GM13976 (cell line): ENCODE data around the gene PIP4P1.

Experiments used
- DNase-seq: peaks from one replicate; pipeline ENCODE4 v3.0.0; 2012; ENCODE audit warnings: low spot score
- CTCF ChIP-seq: IDR thresholded peaks from 2 replicates; pipeline ENCODE4 v1.5.1; 2012; ENCODE audit warnings: borderline replicate concordance, mild to moderate bottlenecking; ENCODE audit not compliant: insufficient read depth; ENCODE audit errors: extremely low read depth, missing control alignments, control extremely low read depth
- in situ Hi-C: fragments of 300-500 bp; cut with MboI; formaldehyde crosslinking; loops from one replicate; pipeline ENCODE4 v1.12.0; 2022; ENCODE audit warnings: low sequenced_read_pairs, mixed read lengths, inconsistent platforms; ENCODE audit not compliant: unreplicated experiment

PIP4P1 gene

DNA sequence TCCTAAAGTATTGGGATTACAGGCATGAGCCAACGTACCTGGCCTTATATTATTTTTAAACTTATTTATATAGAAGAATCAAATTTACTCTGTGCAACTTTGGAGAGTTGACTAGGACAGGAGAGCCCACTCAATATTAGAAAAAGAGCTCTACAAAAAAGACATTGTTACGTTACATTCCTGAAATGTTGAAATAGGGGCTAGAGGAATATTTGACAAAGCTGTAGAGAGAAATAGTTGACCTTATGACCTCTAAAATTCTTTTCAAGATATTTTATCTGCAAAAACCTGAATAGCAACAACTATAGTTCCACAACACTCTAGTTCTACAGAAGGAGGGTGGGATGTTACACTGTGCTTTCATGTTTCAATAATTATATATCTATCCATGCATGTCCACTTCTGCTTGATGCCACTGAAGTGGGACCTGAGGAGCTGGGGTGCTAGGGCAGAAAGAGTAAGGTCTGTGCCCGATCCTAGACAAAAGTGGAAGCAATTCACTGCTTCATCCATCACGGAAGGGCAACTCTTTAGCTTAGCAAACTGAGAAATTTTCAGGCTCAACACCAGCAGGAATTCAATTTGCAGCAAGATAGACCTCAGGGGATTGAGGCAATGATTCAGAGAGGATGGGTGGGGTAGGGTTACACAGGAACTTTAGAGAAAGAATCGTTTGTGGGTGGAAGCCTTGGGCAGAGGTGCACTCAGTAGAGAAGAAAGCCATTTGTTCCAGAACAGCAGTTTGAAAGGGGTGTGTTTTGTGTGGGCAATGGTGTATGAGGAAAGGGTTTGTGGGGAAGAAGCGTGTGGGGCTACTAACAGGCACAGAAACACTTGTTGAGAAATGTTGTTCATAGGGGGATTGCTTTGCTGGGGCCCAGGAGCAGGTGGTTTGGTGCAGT lies 28.1 kb upstream of the PIP4P1 start:
- no peak for DNase-seq
- TF ChIP-seq CTCF = no peak
- in situ Hi-C loops = no loop called here

DNA sequence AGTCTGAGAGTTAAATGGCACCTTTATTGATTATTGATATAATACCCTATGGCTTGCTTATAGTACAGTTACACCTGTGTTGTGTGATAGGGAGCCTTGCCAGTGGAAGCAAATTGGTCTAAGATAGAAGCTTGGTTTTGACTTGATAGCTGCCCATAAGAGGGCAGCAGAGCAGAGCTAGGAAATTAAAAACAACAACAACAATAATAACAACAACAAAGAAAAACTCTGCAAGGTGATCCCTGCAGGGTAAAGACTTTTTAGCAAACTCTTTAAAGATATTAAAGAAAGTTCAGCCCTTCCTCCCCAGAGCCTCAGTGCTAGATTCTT lies 26.1 kb upstream of the PIP4P1 start:
- in situ Hi-C loops = no loop called here
- DNase-seq = no peak
- TF ChIP-seq CTCF = no peak

- in situ Hi-C loops = no loop called here
Observed at GRCh38 chr14:20486684-20487395, 25.6 kb upstream of the PIP4P1 start.

GRCh38 chr14:20485900-20486299 lies 24.7 kb upstream of the PIP4P1 start:
- no peak for DNase-seq
- no peak for TF ChIP-seq CTCF

More at GRCh38 chr14:20486684-20487395, 25.6 kb upstream of the PIP4P1 start:
- DNase-seq = no peak
- no peak for TF ChIP-seq CTCF

DNA sequence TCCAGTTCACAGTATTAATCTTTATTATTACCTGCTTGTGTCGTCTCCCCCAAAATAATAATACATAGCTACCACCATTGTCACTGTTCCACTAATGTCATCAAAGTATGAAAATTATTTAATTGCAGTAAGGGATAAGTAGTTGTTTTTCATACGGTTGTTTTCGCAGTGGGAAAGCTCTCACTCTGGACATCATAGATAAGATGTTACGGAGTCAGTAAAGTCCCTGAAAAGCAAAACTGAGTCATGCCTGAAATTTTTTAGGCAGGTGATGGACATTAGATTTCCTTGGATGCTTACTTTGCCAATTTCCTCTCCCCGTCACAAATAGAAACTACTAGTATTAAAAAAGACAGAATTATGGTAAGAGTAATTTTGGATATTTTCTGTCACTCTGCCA lies 21.1 kb upstream of the PIP4P1 start:
- DNase-seq = no peak
- in situ Hi-C loops = no loop called here
- no peak for TF ChIP-seq CTCF

More at GRCh38 chr14:20485900-20486299, 24.7 kb upstream of the PIP4P1 start:
- in situ Hi-C loops = no loop called here

DNA sequence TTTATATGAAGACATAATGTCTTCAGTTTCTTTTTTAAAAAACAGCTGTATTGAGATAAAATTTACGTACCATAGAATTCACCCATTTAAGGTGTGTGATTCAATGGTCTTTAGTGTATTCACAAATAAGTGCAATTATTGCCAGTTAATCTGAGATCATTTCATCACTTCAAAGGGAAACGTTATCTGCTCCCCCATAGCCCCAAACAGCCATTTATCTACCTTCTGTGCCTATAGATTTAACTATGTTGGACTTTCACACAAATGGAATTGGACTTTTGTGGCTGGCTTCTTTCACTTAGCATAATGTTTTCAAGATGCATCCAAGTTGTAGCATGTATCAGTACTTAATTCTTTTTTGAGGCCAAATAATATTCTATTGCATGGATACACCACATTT lies 17.7 kb upstream of the PIP4P1 start:
- in situ Hi-C loops = no loop called here
- no peak for TF ChIP-seq CTCF

More for the DNA sequence above, 17.7 kb upstream of the PIP4P1 start:
- DNase-seq = no peak
